OCI-LY7 (cell line): ENCODE data around the gene PPTC7.
"Not testable (repeated sequence)": the region's sequence is repeated elsewhere in the genome, so short reads cannot be mapped to it uniquely, and the experiment has no call there.

Experiments used
- CTCF ChIP-seq: fragments of 200-600 bp; sonication (generic); conservative IDR thresholded peaks from 2 replicates; pipeline ENCODE4 v1.5.1; 2014; ENCODE audit warnings: mild to moderate bottlenecking, antibody characterized with exemption, low read length, moderate library complexity, mixed read lengths
- EZH2phosphoT487 ChIP-seq: fragments of 200-600 bp; sonication (generic); IDR thresholded peaks from 2 replicates; pipeline ENCODE4 v1.6.1; 2018; ENCODE audit warnings: low read depth, borderline replicate concordance, mild to moderate bottlenecking, mixed run types, antibody characterized with exemption, low read length, moderate library complexity, mixed read lengths

DNA sequence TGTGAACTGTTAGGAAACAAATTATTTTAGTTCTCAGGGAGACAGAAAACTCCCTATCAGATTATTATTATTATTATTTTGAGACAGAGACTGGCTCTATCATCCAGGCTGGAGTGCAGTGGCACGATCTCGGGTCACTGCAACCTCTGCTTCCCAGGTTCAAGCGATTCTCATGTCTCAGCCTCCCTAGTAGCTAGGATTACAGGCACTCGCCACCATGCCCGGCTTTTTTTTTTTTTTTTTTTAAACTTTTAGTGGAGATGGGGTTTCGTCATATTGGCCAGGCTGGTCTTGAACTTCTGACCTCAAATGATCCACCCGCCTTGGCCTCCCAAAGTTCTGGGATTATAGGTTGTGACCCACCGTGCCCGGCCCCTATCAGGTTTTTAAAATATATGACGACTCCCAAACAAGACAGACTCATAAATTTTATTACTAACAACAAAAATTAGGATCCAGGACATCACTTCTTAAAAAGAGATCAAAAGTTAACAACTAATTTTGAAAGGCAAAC lies 8.3 kb downstream of the PPTC7 start:
- not testable (repeated sequence) for TF ChIP-seq CTCF, EZH2phosphoT487
